Spleen (tissue), 11 donors: ENCODE results near the gene RABEP1. TPM values are rescaled to one million over a fixed set of nuclear protein-coding genes. Genes with fewer than 3 reads are reported as not detected.

Experiments used
- DNase-seq: peaks from one replicate; pipeline ENCODE4 v3.0.0-alpha.2; 2020
- H3K27ac ChIP-seq, 8 donors: fragments of 200-600 bp; sonication (generic) in 7 of 8; 1 replicate in 4 of 8; 2 replicates in 4 of 8; pipeline versions ENCODE4 v1.5.0 to v1.8.0; 2016 to 2021; ENCODE audit warnings: inconsistent platforms in 4 of 8, mild to moderate bottlenecking in 4 of 8, moderate library complexity in 1 of 8
- H3K27me3 ChIP-seq, 7 donors: fragments of 200-600 bp; sonication (generic) in 6 of 7; replicated peaks in 1 of 7; 1 replicate in 4 of 7; 2 replicates in 3 of 7; pipeline versions ENCODE4 v1.5.0 to v1.8.0; 2016 to 2021; ENCODE audit warnings: inconsistent platforms in 3 of 7, mild to moderate bottlenecking in 1 of 7
- H3K36me3 ChIP-seq, 6 donors: fragments of 200-600 bp; sonication (generic) in 5 of 6; 1 replicate in 4 of 6; 2 replicates in 2 of 6; pipeline versions ENCODE4 v1.5.0 to v1.8.0; 2016 to 2021; ENCODE audit warnings: inconsistent platforms in 2 of 6
- H3K4me1 ChIP-seq, 6 donors: fragments of 200-600 bp; sonication (generic) in 5 of 6; 1 replicate in 3 of 6; 2 replicates in 3 of 6; pipeline versions ENCODE4 v1.5.0 to v1.8.0; 2016 to 2021; ENCODE audit warnings: inconsistent platforms in 3 of 6
- H3K4me3 ChIP-seq, 8 donors: fragments of 200-600 bp; sonication (generic) in 7 of 8; 1 replicate in 4 of 8; 2 replicates in 4 of 8; pipeline versions ENCODE4 v1.5.0 to v1.8.0; 2016 to 2021; ENCODE audit warnings: inconsistent platforms in 4 of 8, mild to moderate bottlenecking in 4 of 8, moderate library complexity in 2 of 8
- H3K9me3 ChIP-seq, 8 donors: fragments of 200-600 bp; sonication (generic) in 7 of 8; 1 replicate in 4 of 8; 2 replicates in 4 of 8; pipeline versions ENCODE4 v1.5.0 to v1.8.0; 2016 to 2021; ENCODE audit warnings: inconsistent platforms in 4 of 8
- CTCF ChIP-seq, 11 experiments: fragments of 200-600 bp in 7 of 11; fragments of 450-650 bp in 4 of 11; sonication (generic) in 4 of 11; IDR thresholded peaks in 8 of 11; conservative IDR thresholded peaks in 3 of 11; 1 replicate in 7 of 11; 2 replicates in 4 of 11; pipeline versions ENCODE4 v1.4.0 to v1.8.0; 2016 to 2021; ENCODE audit warnings: antibody characterized with exemption in 11 of 11, inconsistent platforms in 4 of 11, mild to moderate bottlenecking in 1 of 11
- POLR2A ChIP-seq, 3 donors: fragments of 450-650 bp; IDR thresholded peaks; one replicate each; pipeline ENCODE4 v1.5.1; 2017; ENCODE audit warnings: antibody characterized with exemption in 3 of 3, mild to moderate bottlenecking in 1 of 3
- POLR2AphosphoS5 ChIP-seq, 3 donors: sonication (generic); formaldehyde crosslinking; IDR thresholded peaks; one replicate each; pipeline ENCODE4 v1.5.1; 2017; ENCODE audit warnings: antibody characterized with exemption in 3 of 3
- WGBS, 5 donors: extraction: QIAGEN DNeasy Blood & Tissue Kit in 3 of 5; methylation state at CpG; one replicate each; pipeline versions ENCODE4 v1.1.5 to v1.1.7; 2013 to 2018; 5-methylcytosine and 5-hydroxymethylcytosine counted together
- intact Hi-C: fragments of 100-400 bp; cut with DNase I; formaldehyde crosslinking; loops from one replicate; pipeline ENCODE4 v1.15.0; 2023; ENCODE audit warnings: low total_unique reads
- polyA plus RNA-seq, 3 donors: library from polyadenylated mRNA; stranded (reverse); fragments of 200-250 nt; gene quantifications; one replicate each; pipeline ENCODE4 v1.2.1, GENCODE V29; 2013
- total RNA-seq, 7 donors: library from RNA; depleted of rRNA in 3 of 7; stranded (reverse); fragments of >200 nt in 3 of 7; fragmentation: NEBNext Ultra II Directional in 4 of 7; extraction: Animal tissue kit (Norgen Biotek cat#: 25700) in 4 of 7; gene quantifications; one replicate each; pipeline versions ENCODE4 v1.1.0 to v1.2.1, GENCODE V29; 2016 to 2021
- donor health status: healthy with polysubstance abuse.
- donor health status: DM: no; HTN: no; CAD: no; lungs with moderate emphysema.
- donor health status: DM: no; HTN: no; CAD: no.
- donor health status: Bipolar disorder and iron deficiency.
- donor health status: healthy.
- donor health status: DM: no; HTN: no; CAD: no.
- donor health status: DM: yes; HTN: yes; CAD: no.

RABEP1 gene
- total and polyA plus RNA-seq, 10 donors: 17.1 to 58.0 (median 50.1) TPM

DNA sequence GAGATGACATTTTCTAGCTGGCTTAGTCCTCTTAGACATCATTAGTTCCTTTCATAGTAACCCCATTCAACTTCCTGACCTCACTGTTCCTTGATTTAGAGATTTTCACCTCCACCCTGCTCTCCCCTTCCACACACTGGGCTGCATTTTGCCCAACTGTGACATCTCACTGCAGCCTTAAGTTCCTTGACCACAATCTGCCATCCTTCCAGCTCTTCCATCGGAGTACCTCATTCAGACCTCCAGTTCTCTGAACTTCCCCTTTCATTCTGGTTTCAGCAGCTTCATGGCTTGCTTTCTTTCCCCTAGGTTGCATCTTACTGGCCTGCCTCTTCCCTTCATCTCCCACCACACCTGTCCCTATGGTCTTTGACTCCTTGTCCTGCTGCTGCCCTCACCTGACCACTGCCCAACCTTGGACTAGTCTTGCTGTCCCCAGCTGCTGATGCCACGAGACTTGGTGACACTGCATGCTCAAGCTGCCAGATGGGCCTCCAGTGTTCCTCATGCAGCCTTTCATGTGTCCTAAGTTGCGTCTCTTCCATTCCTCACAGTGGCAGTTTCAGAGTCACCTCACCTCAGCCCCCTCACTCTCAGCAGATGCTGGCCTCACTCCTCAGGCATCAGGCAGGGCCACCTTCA, 96.6 kb downstream of the RABEP1 start:
- Histone ChIP-seq H3K27me3 (no peaks in the 10 kb centered on the region), H3K9me3 (no peaks in the 10 kb centered on the region), H3K4me3 (no peak overlapping the region), H3K36me3 (peaks cover 5 to 100% (median 99%) of the 10 kb centered on the region in 6 donors), H3K27ac (no peak overlapping the region), H3K4me1 (no peaks in the 10 kb centered on the region)
- no peak for DNase-seq
- intact Hi-C loops: no loop called here
- peak in 2 of 3 donors; percentile 45 to 55 for TF ChIP-seq POLR2AphosphoS5 (IDR thresholded peaks at IDR 0.05)
- no peak for TF ChIP-seq CTCF (IDR thresholded peaks at IDR 0.05 in 8 of 11, conservative IDR thresholded peaks at IDR 0.05 in 3 of 11)
- 87 to 94% (median 91%) methylated on average over 3 of the region's 3 CpGs for WGBS, 5 donors

DNA sequence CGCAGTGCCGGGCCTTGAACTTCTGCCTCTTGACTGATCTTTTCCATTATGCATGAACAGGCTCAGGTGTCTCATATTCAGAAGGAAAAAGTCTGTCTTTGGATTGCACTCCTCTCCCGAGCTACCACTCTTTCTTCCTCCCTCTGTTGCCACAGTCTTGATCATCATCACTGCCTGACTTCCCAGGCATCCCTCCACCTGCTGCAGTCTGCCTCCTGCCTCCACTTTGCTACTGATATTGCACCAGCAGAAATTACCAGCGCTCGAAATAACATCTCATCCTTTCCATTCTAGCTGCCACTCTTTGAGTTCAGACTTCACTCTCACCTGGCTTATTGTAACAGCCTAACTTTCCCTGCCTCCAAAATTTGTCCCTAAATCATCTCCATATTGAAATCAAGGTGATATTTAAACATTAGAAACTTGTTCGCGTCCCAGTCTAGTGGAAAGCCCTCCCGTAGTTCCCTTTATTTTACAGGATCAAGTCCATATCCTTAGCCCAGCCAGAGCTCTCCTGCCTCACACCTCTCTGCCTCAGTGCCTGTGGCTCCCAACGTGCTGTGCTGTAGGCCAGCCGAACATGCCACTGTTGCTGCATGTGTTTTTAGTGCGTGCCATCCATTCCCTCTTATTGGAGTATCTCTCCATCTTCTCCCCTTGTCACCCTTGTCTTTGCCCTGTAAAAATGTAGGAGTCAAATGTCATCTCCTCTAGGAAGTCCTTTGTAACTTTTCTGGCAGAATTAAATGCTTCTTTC, 97.4 kb downstream of the RABEP1 start:
- no peaks in the 10 kb centered on the region for H3K4me1 ChIP-seq
- TF ChIP-seq POLR2AphosphoS5 (IDR thresholded peaks at IDR 0.05): peak in 1 of 3 donors; percentile 39
- TF ChIP-seq CTCF (IDR thresholded peaks at IDR 0.05 in 8 of 11, conservative IDR thresholded peaks at IDR 0.05 in 3 of 11): no peak
- H3K4me3 ChIP-seq: no peak overlapping the region
- no peak for DNase-seq
- H3K9me3 ChIP-seq: no peaks in the 10 kb centered on the region
- no peak overlapping the region for H3K27ac ChIP-seq
- WGBS, 5 donors: 87 to 95% (median 92%) methylated on average over 11 of the region's 11 CpGs
- intact Hi-C loops: no loop called here
- H3K36me3 ChIP-seq: peaks cover 8 to 100% (median 99%) of the 10 kb centered on the region in 6 donors
- no peaks in the 10 kb centered on the region for H3K27me3 ChIP-seq

DNA sequence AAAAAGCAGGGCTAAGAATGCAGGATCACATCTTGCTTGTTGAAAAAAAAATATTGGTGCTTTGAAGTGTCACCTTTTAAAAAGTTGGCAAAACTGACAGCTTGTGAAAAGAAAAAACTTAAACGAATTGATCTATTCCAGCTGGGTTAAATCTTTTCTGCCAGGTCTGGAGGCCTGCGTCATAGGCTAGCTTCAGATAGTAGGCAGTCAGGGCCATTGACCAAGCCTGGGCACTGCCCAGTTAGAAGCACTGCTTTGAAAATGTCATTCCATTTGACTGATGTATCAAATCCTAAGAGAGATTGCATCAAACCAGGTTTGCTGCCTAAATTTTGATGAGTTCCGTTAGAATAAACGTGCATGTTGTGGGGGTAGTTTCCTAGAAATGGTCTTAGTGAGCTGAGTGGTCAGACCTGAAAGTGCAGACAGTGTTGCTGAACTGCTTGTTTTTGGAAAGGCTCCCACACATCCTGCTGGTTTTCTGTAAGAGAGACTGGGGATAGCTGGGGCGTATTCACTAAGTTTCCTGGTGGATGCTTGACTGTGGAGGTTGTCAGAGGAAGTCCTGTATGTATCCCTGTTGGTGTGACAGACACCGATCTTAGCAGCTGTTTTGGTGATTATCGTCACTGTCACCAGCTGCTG, 98.5 kb downstream of the RABEP1 start:
- Histone ChIP-seq H3K27ac (no peak overlapping the region), H3K4me3 (no peak overlapping the region), H3K9me3 (no peaks in the 10 kb centered on the region), H3K4me1 (no peaks in the 10 kb centered on the region), H3K36me3 (peaks cover 8 to 100% (median 99%) of the 10 kb centered on the region in 6 donors), H3K27me3 (no peaks in the 10 kb centered on the region)
- DNase-seq: no peak
- intact Hi-C loops: no loop called here
- 77 to 84% (median 81%) methylated on average over 7 of the region's 7 CpGs for WGBS, 5 donors
- TF ChIP-seq POLR2A (IDR thresholded peaks at IDR 0.05) (no peak), CTCF (IDR thresholded peaks at IDR 0.05 in 8 of 11, conservative IDR thresholded peaks at IDR 0.05 in 3 of 11) (no peak), POLR2AphosphoS5 (IDR thresholded peaks at IDR 0.05) (peak in 1 of 3 donors; percentile 16)

GRCh38 chr17:5381542-5381941, 99.5 kb downstream of the RABEP1 start:
- no peak for DNase-seq
- intact Hi-C loops: no loop called here
- WGBS, 5 donors: 93 to 98% (median 94%) methylated on average over 4 of the region's 4 CpGs
- Histone ChIP-seq H3K9me3 (no peaks in the 10 kb centered on the region), H3K27me3 (no peaks in the 10 kb centered on the region), H3K27ac (no peak overlapping the region), H3K4me3 (no peak overlapping the region), H3K36me3 (peaks cover 8 to 100% (median 99%) of the 10 kb centered on the region in 6 donors), H3K4me1 (no peaks in the 10 kb centered on the region)
- TF ChIP-seq POLR2AphosphoS5 (IDR thresholded peaks at IDR 0.05) (peak in 1 of 3 donors; percentile 55), POLR2A (IDR thresholded peaks at IDR 0.05) (no peak), CTCF (IDR thresholded peaks at IDR 0.05 in 8 of 11, conservative IDR thresholded peaks at IDR 0.05 in 3 of 11) (no peak)
